Nephron progenitor cell (in vitro differentiated cells): ENCODE results near the gene CXCL12.

Experiments used
- DNase-seq: peaks from one replicate; pipeline ENCODE4 v3.0.0; 2021
- H3K27ac Mint-ChIP-seq: 2 replicates; pipeline ENCODE4 v1.8.0; 2021; ENCODE audit warnings: mild to moderate bottlenecking, moderate library complexity, mixed read lengths
- H3K27me3 Mint-ChIP-seq: 2 replicates; pipeline ENCODE4 v1.8.0; 2021; ENCODE audit warnings: mild to moderate bottlenecking, low read depth, mixed read lengths; ENCODE audit not compliant: poor library complexity
- H3K36me3 Mint-ChIP-seq: 2 replicates; pipeline ENCODE4 v1.8.0; 2021; ENCODE audit warnings: low read depth, mixed read lengths
- H3K4me1 Mint-ChIP-seq: 2 replicates; pipeline ENCODE4 v1.8.0; 2021; ENCODE audit warnings: mixed read lengths
- H3K4me3 Mint-ChIP-seq: 2 replicates; pipeline ENCODE4 v1.8.0; 2021; ENCODE audit warnings: mild to moderate bottlenecking, moderate library complexity, mixed read lengths
- H3K9me3 Mint-ChIP-seq: 2 replicates; pipeline ENCODE4 v1.8.0; 2021; ENCODE audit warnings: mild to moderate bottlenecking, moderate library complexity, mixed read lengths
- CTCF ChIP-seq: fragments of 200-600 bp; sonication (generic); IDR thresholded peaks from 2 replicates; pipeline ENCODE4 v1.5.0; 2021; ENCODE audit warnings: antibody characterized with exemption

Gene CXCL12

GRCh38 chr10:44404741-44405437 is 20.0 kb upstream of the CXCL12 start:
- Mint-ChIP-seq H3K4me3 (no peak overlapping the region), H3K4me1 (peaks cover 21% of the 10 kb centered on the region), H3K36me3 (peaks cover 5% of the 10 kb centered on the region), H3K27ac (no peak overlapping the region), H3K9me3 (peaks cover 37% of the 10 kb centered on the region), H3K27me3 (peaks cover 23% of the 10 kb centered on the region)
- no peak for DNase-seq
- no peak for TF ChIP-seq CTCF

- no peak for TF ChIP-seq CTCF
- Mint-ChIP-seq H3K27me3 (peaks cover 26% of the 10 kb centered on the region), H3K27ac (peak overlapping the region; percentile 73), H3K4me3 (no peak overlapping the region), H3K36me3 (peaks cover 5% of the 10 kb centered on the region), H3K9me3 (peaks cover 31% of the 10 kb centered on the region), H3K4me1 (peaks cover 36% of the 10 kb centered on the region)
- DNase-seq, result no peak
Observed at GRCh38 chr10:44402465-44403195, 17.7 kb upstream of the CXCL12 start.

GRCh38 chr10:44400541-44400940 is 15.6 kb upstream of the CXCL12 start:
- Mint-ChIP-seq H3K9me3 (peaks cover 14% of the 10 kb centered on the region), H3K36me3 (peaks cover 5% of the 10 kb centered on the region), H3K27me3 (peaks cover 26% of the 10 kb centered on the region), H3K27ac (no peak overlapping the region), H3K4me3 (no peak overlapping the region), H3K4me1 (peaks cover 52% of the 10 kb centered on the region)
- TF ChIP-seq CTCF, result no peak
- no peak for DNase-seq

GRCh38 chr10:44399659-44400451 is 15.0 kb upstream of the CXCL12 start:
- TF ChIP-seq CTCF, result no peak
- peaks cover 7% of the 10 kb centered on the region for H3K9me3 Mint-ChIP-seq
- peaks cover under 1% of the 10 kb centered on the region for H3K36me3 Mint-ChIP-seq
- peak overlapping the region; percentile 39 for H3K4me3 Mint-ChIP-seq
- peaks cover 59% of the 10 kb centered on the region for H3K4me1 Mint-ChIP-seq
- DNase-seq, result no peak
- H3K27ac Mint-ChIP-seq, result no peak overlapping the region
- peaks cover 29% of the 10 kb centered on the region for H3K27me3 Mint-ChIP-seq

- no peak for TF ChIP-seq CTCF
- Mint-ChIP-seq H3K9me3 (peaks cover 4% of the 10 kb centered on the region), H3K27ac (no peak overlapping the region), H3K27me3 (peaks cover 29% of the 10 kb centered on the region), H3K4me1 (peaks cover 67% of the 10 kb centered on the region), H3K36me3 (no peaks in the 10 kb centered on the region), H3K4me3 (no peak overlapping the region)
- DNase-seq, result no peak
Observed at GRCh38 chr10:44398747-44399658, 14.1 kb upstream of the CXCL12 start.
